Naive thymus-derived CD4-positive, alpha-beta T cell (primary cell): ENCODE measurements around the gene NRXN3. TPM values are rescaled to one million over a fixed set of nuclear protein-coding genes. Genes with fewer than 3 reads are reported as not detected.
A peak's percentile ranks its signal among the peaks of the same experiment; 100 is the strongest.

Experiments used
- ATAC-seq: fragments of 150-1000 bp; cut with Tn5 transposase; 2 replicates; pipeline ENCODE4 v1.10.0; 2021; ENCODE audit warnings: mild to moderate bottlenecking, moderate library complexity
- CTCF ChIA-PET: fragments of 350-600 bp; sonication (Branson Sonifier 250); formaldehyde crosslinking; loops from one replicate; lab custom pipeline; 2021; ENCODE audit warnings: antibody characterized with exemption; lab: Charles Lee
- POLR2A ChIA-PET: fragments of 350-600 bp; sonication (Branson Sonifier 250); formaldehyde crosslinking; loops from one replicate; lab custom pipeline; 2021; ENCODE audit warnings: antibody characterized with exemption, inconsistent platforms; lab: Charles Lee
- DNase-seq, 9 donors: peaks; one replicate each; pipeline versions ENCODE4 v3.0.0 to v3.0.0-alpha.2; 2020 to 2022; ENCODE audit warnings: mixed read lengths in 1 of 9
- H3K27ac ChIP-seq: one replicate; pipeline ENCODE4 v1.7.0; 2013; ENCODE audit warnings: mild to moderate bottlenecking, low read depth, low read length, moderate library complexity
- H3K27me3 ChIP-seq, 2 donors: one replicate each; pipeline ENCODE4 v1.7.0; 2013; ENCODE audit warnings: low read length in 2 of 2, mild to moderate bottlenecking in 2 of 2, moderate library complexity in 2 of 2; ENCODE audit not compliant: control insufficient read depth in 2 of 2, insufficient read depth in 2 of 2
- H3K36me3 ChIP-seq, 3 experiments: 1 replicate in 2 of 3; 2 replicates in 1 of 3; pipeline ENCODE4 v1.7.0; 2013; ENCODE audit warnings: low read length in 3 of 3, mild to moderate bottlenecking in 3 of 3, moderate library complexity in 1 of 3; ENCODE audit not compliant: insufficient read depth in 3 of 3, control insufficient read depth in 2 of 3
- H3K4me1 ChIP-seq, 2 donors: one replicate each; pipeline ENCODE4 v1.7.0; 2013; ENCODE audit warnings: low read length in 2 of 2, mild to moderate bottlenecking in 2 of 2, moderate library complexity in 1 of 2; ENCODE audit not compliant: control insufficient read depth in 2 of 2, insufficient read depth in 2 of 2
- H3K4me3 ChIP-seq: 2 replicates; pipeline ENCODE4 v1.7.0; 2013; ENCODE audit warnings: mild to moderate bottlenecking, low read length
- H3K9me3 ChIP-seq, 3 experiments: 1 replicate in 2 of 3; 2 replicates in 1 of 3; pipeline ENCODE4 v1.7.0; 2013; ENCODE audit warnings: low read length in 3 of 3; ENCODE audit not compliant: control insufficient read depth in 2 of 3
- H3K27ac Mint-ChIP-seq, 9 donors: one replicate each; pipeline ENCODE4 v1.8.0; 2020 to 2022; ENCODE audit warnings: mixed read lengths in 9 of 9, mild to moderate bottlenecking in 8 of 9, moderate library complexity in 5 of 9, inconsistent platforms in 2 of 9
- H3K27me3 Mint-ChIP-seq, 5 donors: one replicate each; pipeline ENCODE4 v1.8.0; 2021 to 2022; ENCODE audit warnings: mixed read lengths in 5 of 5, mild to moderate bottlenecking in 1 of 5
- H3K36me3 Mint-ChIP-seq, 5 donors: one replicate each; pipeline ENCODE4 v1.8.0; 2020 to 2022; ENCODE audit warnings: mixed read lengths in 5 of 5, mild to moderate bottlenecking in 3 of 5, inconsistent platforms in 1 of 5
- H3K4me1 Mint-ChIP-seq, 7 donors: one replicate each; pipeline ENCODE4 v1.8.0; 2020 to 2022; ENCODE audit warnings: mixed read lengths in 7 of 7, mild to moderate bottlenecking in 3 of 7, inconsistent platforms in 1 of 7
- H3K4me3 Mint-ChIP-seq, 10 donors: one replicate each; pipeline ENCODE4 v1.8.0; 2020 to 2022; ENCODE audit warnings: mild to moderate bottlenecking in 10 of 10, mixed read lengths in 10 of 10, moderate library complexity in 6 of 10, inconsistent platforms in 2 of 10
- H3K9me3 Mint-ChIP-seq, 11 donors: one replicate each; pipeline ENCODE4 v1.8.0; 2020 to 2022; ENCODE audit warnings: mixed read lengths in 11 of 11, mild to moderate bottlenecking in 4 of 11, inconsistent platforms in 1 of 11, moderate library complexity in 1 of 11
- intact Hi-C, 2 donors: fragments of 100-400 bp; cut with micrococcal nuclease; formaldehyde crosslinking; loops; one replicate each; pipeline ENCODE4 v1.15.1; 2023
- polyA plus RNA-seq, 2 donors: library from polyadenylated mRNA; unstranded; fragments of 300-500 nt; fragmentation: Illumina TruSeq; gene quantifications; one replicate each; pipeline ENCODE4 v1.2.3, GENCODE V29; 2021
- total RNA-seq, 6 experiments: library from RNA in 5 of 6; stranded (reverse) in 5 of 6; gene quantifications; 1 replicate in 5 of 6; 2 replicates in 1 of 6; pipeline ENCODE4 v1.2.3 and lab custom pipeline; 2021 to 2026

Gene NRXN3
- total and polyA plus RNA-seq, 7 experiments from 2014 or later = not detected

GRCh38 chr14:78840898-78841297 is 670.7 kb downstream of the NRXN3 start:
- Histone ChIP-seq H3K9me3 (no peaks in the 10 kb centered on the region), H3K27me3 (no peaks in the 10 kb centered on the region), H3K4me1 (no peaks in the 10 kb centered on the region), H3K36me3 (no peaks in the 10 kb centered on the region), H3K27ac (no peak overlapping the region), H3K4me3 (no peak overlapping the region)
- peaks cover 0 to 13% (median 0%) of the 10 kb centered on the region in 5 donors for H3K27me3 Mint-ChIP-seq
- ChIA-PET POLR2A (no interaction called here), CTCF (no interaction called here)
- no peaks in the 10 kb centered on the region for H3K36me3 Mint-ChIP-seq
- no peaks in the 10 kb centered on the region for H3K4me1 Mint-ChIP-seq
- H3K9me3 Mint-ChIP-seq = peaks cover 0 to 4% (median 0%) of the 10 kb centered on the region in 11 donors
- ATAC-seq (no peak), DNase-seq (no peak)
- no peak overlapping the region for H3K27ac Mint-ChIP-seq
- intact Hi-C loops = no loop called here
- H3K4me3 Mint-ChIP-seq = no peak overlapping the region

- Histone ChIP-seq H3K9me3 (no peaks in the 10 kb centered on the region), H3K4me3 (no peak overlapping the region), H3K27ac (no peak overlapping the region), H3K27me3 (no peaks in the 10 kb centered on the region), H3K4me1 (no peaks in the 10 kb centered on the region), H3K36me3 (no peaks in the 10 kb centered on the region)
- ATAC-seq (no peak), DNase-seq (no peak)
- intact Hi-C loops = loop anchor here in 1 of 2 donors (5.0 kb wide), 1 partner anchor 986 kb away; no protein-coding TSS in a partner anchor
- H3K36me3 Mint-ChIP-seq = no peaks in the 10 kb centered on the region
- H3K4me3 Mint-ChIP-seq = no peak overlapping the region
- H3K27ac Mint-ChIP-seq = no peak overlapping the region
- no peaks in the 10 kb centered on the region for H3K4me1 Mint-ChIP-seq
- CTCF ChIA-PET = no interaction called here
- H3K27me3 Mint-ChIP-seq = peaks cover 0 to 13% (median 8%) of the 10 kb centered on the region in 5 donors
- H3K9me3 Mint-ChIP-seq = peaks cover 0 to 3% (median 0%) of the 10 kb centered on the region in 11 donors
- POLR2A ChIA-PET = no interaction called here
Observed at GRCh38 chr14:78847801-78848200, 677.6 kb downstream of the NRXN3 start.

GRCh38 chr14:78848234-78848820 is 678.2 kb downstream of the NRXN3 start:
- DNase-seq (peak in 1 of 9 donors; percentile 8), ATAC-seq (no peak)
- no peaks in the 10 kb centered on the region for H3K36me3 ChIP-seq
- Mint-ChIP-seq H3K9me3 (peaks cover 0 to 1% (median 0%) of the 10 kb centered on the region in 11 donors), H3K27me3 (peaks cover 0 to 13% (median 8%) of the 10 kb centered on the region in 5 donors), H3K36me3 (no peaks in the 10 kb centered on the region), H3K4me3 (no peak overlapping the region), H3K4me1 (no peaks in the 10 kb centered on the region), H3K27ac (no peak overlapping the region)
- no peaks in the 10 kb centered on the region for H3K4me1 ChIP-seq
- no peaks in the 10 kb centered on the region for H3K27me3 ChIP-seq
- no peak overlapping the region for H3K27ac ChIP-seq
- no peak overlapping the region for H3K4me3 ChIP-seq
- ChIA-PET CTCF (no interaction called here), POLR2A (no interaction called here)
- no peaks in the 10 kb centered on the region for H3K9me3 ChIP-seq
- intact Hi-C loops = loop anchor here in 1 of 2 donors (5.0 kb wide), 1 partner anchor 986 kb away; no protein-coding TSS in a partner anchor

GRCh38 chr14:78849952-78850351 is 679.8 kb downstream of the NRXN3 start:
- POLR2A ChIA-PET = no interaction called here
- H3K9me3 Mint-ChIP-seq = peaks cover 0 to 4% (median 0%) of the 10 kb centered on the region in 11 donors

GRCh38 chr14:78851189-78851588 is 681.0 kb downstream of the NRXN3 start:
- no peaks in the 10 kb centered on the region for H3K4me1 Mint-ChIP-seq
- DNase-seq (no peak), ATAC-seq (no peak)
- ChIA-PET POLR2A (no interaction called here), CTCF (no interaction called here)
- H3K36me3 Mint-ChIP-seq = no peaks in the 10 kb centered on the region
- Histone ChIP-seq H3K36me3 (no peaks in the 10 kb centered on the region), H3K9me3 (no peaks in the 10 kb centered on the region), H3K4me3 (no peak overlapping the region), H3K27ac (no peak overlapping the region), H3K4me1 (no peaks in the 10 kb centered on the region), H3K27me3 (no peaks in the 10 kb centered on the region)
- H3K4me3 Mint-ChIP-seq = no peak overlapping the region
- peaks cover 3 to 17% (median 8%) of the 10 kb centered on the region in 5 donors for H3K27me3 Mint-ChIP-seq
- H3K27ac Mint-ChIP-seq = no peak overlapping the region
- intact Hi-C loops = no loop called here
- peaks cover 0 to 4% (median 0%) of the 10 kb centered on the region in 11 donors for H3K9me3 Mint-ChIP-seq

More at GRCh38 chr14:78849952-78850351, 679.8 kb downstream of the NRXN3 start:
- Mint-ChIP-seq H3K4me1 (no peaks in the 10 kb centered on the region), H3K4me3 (no peak overlapping the region), H3K36me3 (no peaks in the 10 kb centered on the region), H3K27ac (no peak overlapping the region), H3K27me3 (peaks cover 3 to 17% (median 8%) of the 10 kb centered on the region in 5 donors)
- Histone ChIP-seq H3K9me3 (no peaks in the 10 kb centered on the region), H3K4me3 (no peak overlapping the region), H3K27me3 (no peaks in the 10 kb centered on the region), H3K36me3 (no peaks in the 10 kb centered on the region), H3K4me1 (no peaks in the 10 kb centered on the region), H3K27ac (no peak overlapping the region)
- DNase-seq = no peak
- no peak for ATAC-seq
- intact Hi-C loops = loop anchor here in 1 of 2 donors (5.0 kb wide), 1 partner anchor 988 kb away; no protein-coding TSS in a partner anchor
- CTCF ChIA-PET = no interaction called here

GRCh38 chr14:78852040-78852439 is 681.9 kb downstream of the NRXN3 start:
- CTCF ChIA-PET = no interaction called here
- peaks cover 3 to 13% (median 9%) of the 10 kb centered on the region in 5 donors for H3K27me3 Mint-ChIP-seq
- H3K36me3 Mint-ChIP-seq = no peaks in the 10 kb centered on the region
- H3K4me1 Mint-ChIP-seq = no peaks in the 10 kb centered on the region
- POLR2A ChIA-PET = no interaction called here
- H3K4me1 ChIP-seq = no peaks in the 10 kb centered on the region
- H3K9me3 ChIP-seq = no peaks in the 10 kb centered on the region
- intact Hi-C loops = no loop called here
- H3K4me3 Mint-ChIP-seq = no peak overlapping the region
- H3K27ac ChIP-seq = no peak overlapping the region
- H3K9me3 Mint-ChIP-seq = peaks cover 0 to 4% (median 0%) of the 10 kb centered on the region in 11 donors
- no peaks in the 10 kb centered on the region for H3K27me3 ChIP-seq
- ATAC-seq (no peak), DNase-seq (no peak)
- H3K36me3 ChIP-seq = no peaks in the 10 kb centered on the region
- H3K4me3 ChIP-seq = no peak overlapping the region
- no peak overlapping the region for H3K27ac Mint-ChIP-seq

GRCh38 chr14:78857974-78858373 is 687.8 kb downstream of the NRXN3 start:
- Histone ChIP-seq H3K9me3 (no peaks in the 10 kb centered on the region), H3K4me3 (no peak overlapping the region), H3K4me1 (no peaks in the 10 kb centered on the region), H3K36me3 (no peaks in the 10 kb centered on the region), H3K27me3 (no peaks in the 10 kb centered on the region), H3K27ac (no peak overlapping the region)
- H3K27me3 Mint-ChIP-seq = peaks cover 0 to 16% (median 4%) of the 10 kb centered on the region in 5 donors
- H3K36me3 Mint-ChIP-seq = no peaks in the 10 kb centered on the region
- POLR2A ChIA-PET = no interaction called here
- no peaks in the 10 kb centered on the region for H3K4me1 Mint-ChIP-seq
- H3K27ac Mint-ChIP-seq = no peak overlapping the region
- H3K4me3 Mint-ChIP-seq = no peak overlapping the region
- intact Hi-C loops = no loop called here
- peaks cover 0 to 10% (median 0%) of the 10 kb centered on the region in 11 donors for H3K9me3 Mint-ChIP-seq
- CTCF ChIA-PET = no interaction called here
- ATAC-seq (no peak), DNase-seq (no peak)
